Measurements from ENCODE around the gene CYFIP2.

CYFIP2 gene

DNA sequence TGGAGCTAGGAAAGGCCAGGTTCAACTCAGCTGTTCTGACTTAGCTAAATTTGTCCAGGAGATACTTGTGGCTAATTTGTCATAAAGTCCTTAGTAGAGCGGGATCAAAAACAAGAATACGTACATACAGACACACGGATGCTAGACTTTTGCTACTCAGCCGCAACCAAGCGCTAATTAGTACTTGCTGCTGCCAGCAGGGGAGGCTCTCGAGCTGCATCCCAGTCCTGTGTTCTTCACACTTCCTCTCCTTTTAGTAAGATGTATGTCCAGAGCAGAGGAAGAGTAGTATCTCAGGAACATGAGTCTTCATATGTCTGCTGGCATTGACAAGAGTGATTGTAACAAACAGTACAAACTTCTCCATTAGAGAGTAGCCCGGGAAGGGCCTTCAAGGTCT, 58.3 kb downstream of the CYFIP2 start:
- DNase-seq (ENCODE audit: low read depth), result no peak

DNA sequence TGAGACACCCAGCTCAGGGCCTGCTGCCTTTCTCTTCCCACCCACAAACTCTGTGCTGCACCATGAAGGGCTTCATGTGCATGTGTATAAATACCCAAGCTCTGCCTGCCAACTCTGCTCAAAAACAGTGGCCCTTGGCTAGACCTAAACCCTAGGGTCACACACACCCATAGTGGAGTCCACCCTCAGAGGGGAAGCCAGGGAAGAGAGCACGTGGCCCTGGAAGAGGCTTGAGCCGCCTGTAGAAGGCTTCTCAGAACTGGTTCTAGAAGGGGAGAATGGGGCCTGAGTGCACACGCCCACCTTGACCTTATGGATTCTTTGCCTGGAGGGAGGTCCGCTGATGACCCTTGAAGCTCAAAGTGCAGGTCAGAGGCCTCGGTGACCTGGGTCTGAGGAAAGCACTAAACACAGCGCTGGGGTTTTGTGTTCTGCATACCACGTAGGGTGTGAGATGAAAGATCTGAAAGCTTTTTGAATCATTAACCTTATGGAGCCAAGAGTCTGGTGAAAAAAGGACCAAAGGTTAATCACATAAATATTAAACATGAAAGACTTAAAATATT, 60.6 kb downstream of the CYFIP2 start:
- no peak for DNase-seq (ENCODE audit: low read depth)

DNA sequence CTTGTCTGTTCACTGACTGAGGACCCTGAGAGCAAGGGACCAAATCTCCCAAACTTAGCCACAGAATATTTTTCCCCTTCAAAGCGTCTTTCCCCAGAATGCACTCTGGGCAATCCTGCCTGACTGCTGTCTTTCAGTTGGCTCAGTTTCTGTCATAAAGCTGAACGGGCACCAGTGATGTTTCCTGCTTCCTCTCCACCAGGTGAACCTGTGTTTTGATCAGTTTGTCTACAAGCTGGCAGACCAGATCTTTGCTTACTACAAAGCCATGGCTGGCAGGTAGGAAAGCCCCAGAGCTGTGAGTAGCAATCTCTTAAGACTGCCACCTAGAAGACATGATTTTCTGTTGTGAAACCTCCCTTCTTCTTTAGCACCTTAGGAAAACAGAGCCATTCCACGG, 61.8 kb downstream of the CYFIP2 start:
- DNase-seq (ENCODE audit: low read depth), result no peak

DNA sequence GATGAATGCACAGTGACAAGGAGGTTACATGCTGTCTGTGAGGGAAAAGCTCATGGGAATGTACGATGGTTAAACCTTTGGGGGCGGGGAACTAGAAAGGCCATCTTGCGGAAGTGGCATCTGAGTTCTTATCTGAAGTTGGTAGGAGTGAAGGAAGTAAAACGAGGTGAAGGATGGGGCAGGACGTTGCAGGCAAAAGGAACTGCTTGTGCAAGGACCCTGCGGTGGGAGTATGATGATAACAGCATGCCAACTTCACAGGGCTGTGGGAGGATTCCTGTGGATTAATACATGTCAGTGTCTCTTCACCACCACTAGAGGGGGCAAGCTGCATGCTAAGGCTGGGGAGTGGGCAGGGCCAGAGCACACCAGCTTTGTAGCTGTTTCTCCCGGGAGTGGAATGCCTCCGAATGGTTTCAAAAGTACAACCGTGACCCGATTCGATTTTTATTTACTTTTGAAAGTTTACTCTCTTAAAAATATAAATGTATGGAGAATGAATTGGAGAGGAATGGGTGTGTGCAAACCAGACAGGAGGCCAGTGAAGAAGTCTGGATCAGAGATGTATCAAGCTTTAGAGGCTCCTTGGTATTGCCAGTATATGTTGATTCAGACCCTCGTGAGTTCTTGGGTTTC, 62.5 kb downstream of the CYFIP2 start:
- no peak for DNase-seq (ENCODE audit: low read depth)

DNA sequence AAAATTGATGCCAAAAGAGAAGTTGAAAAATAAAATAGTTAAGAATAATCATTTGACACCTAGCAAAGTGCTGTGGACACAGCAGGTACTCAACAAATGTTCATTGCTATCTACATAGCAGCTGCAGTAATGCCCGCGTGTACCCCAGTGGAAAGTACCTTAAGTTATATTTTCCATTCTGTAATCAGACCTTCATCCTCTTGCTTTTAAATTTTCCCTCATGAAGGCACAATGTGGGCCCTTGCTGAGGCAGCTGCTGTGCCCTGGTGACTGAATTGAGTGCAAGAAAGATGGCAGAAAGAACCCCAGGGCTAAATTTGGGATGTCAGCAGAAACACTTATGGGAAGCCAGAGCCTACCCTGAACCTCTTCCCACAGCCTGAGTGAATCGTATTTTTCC, 65.9 kb downstream of the CYFIP2 start:
- no peak for DNase-seq (ENCODE audit: low read depth)

DNA sequence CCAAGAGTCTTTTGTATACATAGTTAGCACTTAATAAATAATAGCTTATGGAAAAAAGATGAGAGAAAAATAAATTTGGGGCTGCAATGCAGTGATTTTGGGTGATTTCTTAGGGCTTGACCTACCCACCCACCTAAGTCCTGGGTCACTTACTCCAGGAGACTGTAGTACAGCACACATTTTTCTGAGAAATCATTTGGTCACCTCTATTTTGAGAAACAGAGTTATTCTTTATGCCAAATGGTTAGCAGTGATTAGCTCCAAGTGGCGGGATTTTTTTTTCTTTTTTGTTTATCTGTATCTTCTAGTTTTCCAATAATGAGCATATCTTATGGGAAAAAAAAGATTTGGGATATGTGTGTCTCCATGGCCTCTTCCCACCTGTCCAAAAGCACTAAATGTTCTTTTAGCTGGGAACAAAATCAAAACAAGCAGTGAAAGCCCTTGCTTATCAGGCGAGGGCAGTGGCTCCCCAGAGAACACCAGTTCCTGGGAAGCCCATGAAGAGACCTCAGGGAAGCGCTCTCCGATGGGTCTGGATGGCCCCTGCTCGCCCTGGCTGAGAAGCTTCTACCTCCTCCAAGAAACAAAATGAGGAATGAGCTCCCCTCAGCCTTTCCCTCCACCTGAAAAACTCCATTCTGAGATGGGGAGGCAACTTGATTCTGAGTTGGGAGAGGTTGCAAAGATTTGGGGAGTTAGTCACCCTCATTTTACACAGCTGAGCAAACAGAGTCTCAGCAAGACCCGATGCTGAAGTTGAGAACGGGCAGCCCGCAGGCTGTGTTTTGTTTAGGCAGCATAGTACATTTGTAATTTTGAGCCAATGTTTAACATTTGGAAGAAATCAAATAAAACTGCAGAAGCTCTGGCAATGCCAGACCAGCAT, 69.9 kb downstream of the CYFIP2 start:
- no peak for DNase-seq (ENCODE audit: low read depth)

DNA sequence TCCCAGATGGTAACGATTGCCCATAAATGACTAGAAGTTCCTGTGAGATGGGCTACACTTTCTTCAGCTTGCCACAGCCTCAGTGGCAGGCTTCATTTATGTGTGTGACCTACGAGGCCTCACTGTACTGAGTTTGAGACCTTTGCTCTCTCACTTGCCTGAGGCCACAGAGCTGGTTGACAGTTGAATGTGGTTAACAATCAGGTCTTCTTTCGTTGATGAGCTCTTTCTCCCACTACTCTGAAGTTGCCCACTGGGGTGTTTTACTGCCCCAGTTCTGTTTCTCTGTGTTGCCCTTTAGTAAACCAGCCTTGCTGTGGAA, 70.5 kb downstream of the CYFIP2 start:
- DNase-seq (ENCODE audit: low read depth), result no peak

DNA sequence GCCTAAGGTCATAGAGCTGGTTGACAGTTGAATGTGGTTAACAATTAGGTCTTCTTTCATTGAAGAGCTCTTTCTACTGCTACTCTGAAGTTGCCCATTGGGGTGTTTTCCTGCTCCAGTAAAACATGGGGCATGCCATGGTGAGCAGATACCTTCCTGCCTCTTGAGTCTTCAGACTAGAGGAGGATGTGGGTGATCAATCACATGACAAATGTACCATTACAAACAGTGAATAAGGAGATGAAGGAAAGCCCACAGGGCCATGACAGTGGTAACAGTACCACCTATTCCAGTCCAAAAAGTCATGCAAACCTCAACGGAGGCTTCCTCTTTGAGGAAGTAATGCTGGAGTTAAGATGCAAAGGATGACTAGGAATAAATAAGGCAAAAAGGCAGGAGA, 73.5 kb downstream of the CYFIP2 start:
- no peak for DNase-seq (ENCODE audit: low read depth)

DNA sequence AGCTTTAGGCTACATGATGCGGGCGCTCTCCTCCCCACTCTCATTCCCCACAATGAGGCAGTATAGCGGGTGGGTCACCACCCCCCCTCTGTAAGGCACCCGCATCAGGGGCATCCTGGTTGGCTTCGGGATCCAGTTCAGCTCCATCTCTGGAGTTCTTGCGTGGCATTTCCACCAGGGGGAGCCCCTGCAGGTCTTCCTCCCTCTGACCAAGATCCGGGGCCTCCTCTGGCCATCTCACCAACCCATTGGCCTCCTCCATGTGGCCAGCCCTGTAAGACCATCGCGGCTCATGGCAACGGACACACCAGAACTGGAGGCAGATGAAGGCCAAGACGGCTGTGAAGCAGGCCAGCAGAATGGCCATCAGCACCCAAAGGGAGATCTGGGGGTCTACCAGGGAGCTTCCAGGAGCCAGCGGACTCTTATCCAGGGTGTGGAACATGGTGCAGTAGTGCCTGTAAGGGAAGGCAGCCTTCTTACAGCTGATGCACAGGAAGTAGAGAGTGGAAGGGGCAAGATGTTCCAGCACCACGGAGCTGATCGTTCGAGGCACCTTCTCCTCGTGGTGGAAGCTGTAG, 77.0 kb downstream of the CYFIP2 start:
- no peak for DNase-seq (ENCODE audit: low read depth)

DNA sequence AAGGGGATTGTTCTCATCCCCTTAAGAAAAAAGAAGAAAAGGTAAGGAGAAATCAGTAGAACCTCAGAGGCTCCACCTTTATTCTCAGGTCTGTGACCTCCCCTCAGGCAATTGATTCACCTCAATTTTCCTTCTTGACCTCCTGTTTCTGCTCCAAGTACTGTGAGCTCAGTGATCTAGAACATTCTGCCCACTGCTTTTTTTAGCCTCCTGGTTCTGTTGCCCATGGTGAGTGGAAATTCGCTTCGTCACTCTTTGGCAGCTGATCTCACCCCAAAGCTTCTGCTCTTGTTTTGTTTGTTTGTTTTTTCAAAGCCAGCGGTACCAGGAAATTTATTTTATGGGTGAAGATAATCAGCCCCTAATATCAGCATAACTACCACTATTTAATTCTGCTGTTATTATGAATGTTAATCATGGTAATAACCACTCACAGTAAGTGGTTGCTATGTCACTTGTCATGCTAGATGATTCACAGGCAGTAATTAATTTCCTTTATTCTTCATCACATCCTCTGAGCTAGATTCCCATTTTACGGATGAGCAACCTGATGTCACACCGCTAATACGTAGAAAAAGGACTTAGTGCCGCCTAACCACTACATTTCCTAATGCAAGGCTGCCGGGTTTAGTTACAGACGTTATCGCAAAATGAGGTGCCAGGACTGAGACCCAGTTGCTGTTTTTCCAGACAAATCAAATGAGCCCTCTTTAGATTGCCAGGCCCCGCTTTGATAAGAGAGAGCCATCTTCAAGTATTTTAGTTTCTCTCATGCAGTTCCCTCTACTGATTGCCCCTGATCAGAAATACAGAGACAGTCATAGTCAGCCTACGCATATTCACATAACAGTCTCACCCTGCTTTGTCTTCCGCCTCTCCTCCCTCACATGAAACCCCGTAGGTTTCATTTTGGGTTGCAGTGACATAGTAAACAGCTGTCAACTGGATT, 78.2 kb downstream of the CYFIP2 start:
- no peak for DNase-seq (ENCODE audit: low read depth)

DNA sequence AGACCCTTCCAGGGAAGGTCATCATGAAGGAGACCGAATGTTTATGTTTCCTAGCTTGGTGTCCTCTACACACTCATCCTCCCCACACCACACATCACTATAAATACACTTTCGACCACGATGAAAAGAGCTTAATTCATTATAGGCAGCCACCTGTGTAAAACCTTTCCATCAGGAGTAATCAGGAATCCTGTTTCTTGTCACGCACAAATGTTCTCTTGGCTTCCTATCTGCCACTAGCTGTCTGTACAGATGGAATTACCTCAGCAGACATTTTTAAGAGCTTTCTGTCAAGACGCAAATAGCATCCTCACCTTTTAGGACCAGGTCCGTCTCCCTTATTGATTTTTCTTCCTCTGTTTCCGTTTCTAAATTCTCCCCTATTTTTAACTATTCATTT, 79.1 kb downstream of the CYFIP2 start:
- no peak for DNase-seq (ENCODE audit: low read depth)

DNA sequence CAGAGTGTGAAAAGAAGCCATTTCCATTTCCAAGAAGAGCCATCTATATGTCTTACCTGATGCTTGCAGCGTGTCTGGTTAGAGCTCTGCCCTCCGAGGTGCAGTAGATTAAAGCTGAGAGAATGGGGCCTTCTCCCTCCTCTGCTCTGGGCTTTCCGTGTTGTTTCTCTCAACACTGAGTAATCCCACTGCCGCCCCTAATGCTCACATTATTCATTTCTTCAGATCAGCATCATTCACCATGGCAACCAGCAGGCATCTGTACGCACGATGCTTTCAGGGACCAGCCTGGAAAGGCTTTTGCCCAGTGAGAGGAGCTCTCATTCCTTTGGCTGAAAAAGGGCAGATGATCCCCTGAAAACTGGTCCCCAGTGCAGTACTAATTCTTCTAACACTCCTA, 79.6 kb downstream of the CYFIP2 start:
- no peak for DNase-seq (ENCODE audit: low read depth)

DNA sequence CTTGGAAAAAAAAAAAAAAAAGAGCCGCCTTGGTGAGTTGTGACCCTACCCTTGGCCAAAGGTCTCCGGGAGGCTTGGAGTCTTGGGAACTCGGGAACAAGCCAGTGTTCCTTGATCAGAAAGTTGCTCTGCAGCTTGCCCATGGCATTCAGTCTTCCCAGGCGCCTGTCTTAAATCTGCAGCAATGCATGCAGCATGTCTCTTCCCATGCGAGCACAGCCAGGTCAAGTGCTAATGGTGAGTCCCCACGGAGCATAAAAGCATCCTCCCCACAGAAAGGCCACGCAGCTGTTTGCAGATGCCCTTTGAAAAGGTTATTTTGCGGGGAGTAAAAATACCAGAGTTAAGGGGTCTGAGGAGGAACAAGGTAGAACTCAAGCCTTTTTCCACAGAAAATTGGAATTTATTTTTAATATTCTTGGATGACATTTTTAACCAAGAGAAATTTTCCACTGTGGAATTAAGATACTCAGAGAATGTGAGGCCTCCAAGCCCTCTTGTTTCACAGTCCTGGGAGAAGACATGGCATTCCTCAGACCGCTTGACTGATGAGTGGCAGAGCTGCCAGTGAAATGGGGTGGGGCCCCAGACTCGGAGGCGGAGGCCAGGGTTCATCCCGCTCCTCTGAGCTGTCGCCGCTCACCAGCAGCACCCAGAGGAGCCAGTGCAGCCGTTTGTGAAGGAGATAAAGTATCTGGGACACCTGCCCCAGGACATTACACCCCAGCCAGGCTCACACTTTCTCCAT, 81.6 kb downstream of the CYFIP2 start:
- no peak for DNase-seq (ENCODE audit: low read depth)

DNA sequence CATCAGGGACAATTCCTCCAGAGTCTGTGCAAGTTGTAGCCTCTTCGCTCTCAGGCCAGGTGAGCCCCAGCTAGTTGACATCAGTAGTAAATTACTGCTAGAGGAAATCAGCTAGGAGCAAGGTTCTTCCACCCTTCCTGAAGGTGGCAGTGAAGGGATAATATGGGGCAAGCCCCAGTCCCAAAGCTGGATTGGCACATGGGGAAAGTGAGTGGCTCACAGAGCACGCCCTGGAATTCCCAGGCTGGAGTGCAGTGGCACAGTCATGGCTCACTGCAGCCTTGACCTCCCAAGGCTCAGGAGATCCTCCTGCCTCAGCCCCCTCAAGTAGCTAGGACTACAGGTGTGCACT, 82.1 kb downstream of the CYFIP2 start:
- no peak for DNase-seq (ENCODE audit: low read depth)

DNA sequence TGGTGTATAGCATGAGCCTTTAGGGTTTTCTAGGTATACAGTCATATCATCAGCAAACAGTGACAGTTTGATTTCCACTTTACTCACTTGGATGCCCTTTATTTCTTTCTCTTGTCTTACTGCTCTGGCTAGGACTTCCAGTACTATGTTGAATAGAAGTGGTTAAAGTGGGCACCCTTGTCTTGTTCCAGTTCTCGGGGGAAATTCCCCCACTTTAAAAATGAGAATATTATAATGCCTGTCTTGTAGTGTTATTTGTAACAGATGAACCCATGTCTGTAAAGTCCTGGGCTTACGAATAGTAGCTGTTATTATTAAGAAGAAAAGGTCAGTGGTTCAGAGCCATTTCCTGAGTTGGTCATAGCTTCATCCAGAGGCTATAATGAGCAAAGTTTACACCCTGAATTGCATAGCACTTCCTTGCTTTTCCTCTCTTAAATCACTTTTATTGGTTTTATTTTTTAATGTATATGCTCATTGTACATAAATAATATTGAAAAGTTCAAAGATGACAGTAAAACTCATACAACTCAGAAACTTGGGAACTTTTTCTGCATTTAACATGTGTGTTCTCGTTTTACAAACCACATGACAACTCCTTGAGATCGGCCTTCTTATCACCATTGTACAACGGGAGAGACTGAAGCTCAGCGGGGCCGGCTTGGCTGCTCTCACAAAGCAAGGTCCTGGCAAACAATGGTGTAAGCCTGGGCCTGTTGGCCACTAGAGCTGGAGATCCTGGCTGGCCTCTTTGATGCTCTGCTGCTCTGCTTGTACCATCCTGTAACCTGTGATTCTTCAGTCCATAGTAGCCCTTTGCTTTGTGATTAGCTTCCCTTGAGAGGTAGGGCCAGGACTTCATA, 85.2 kb downstream of the CYFIP2 start:
- DNase-seq (ENCODE audit: low read depth), result no peak

DNA sequence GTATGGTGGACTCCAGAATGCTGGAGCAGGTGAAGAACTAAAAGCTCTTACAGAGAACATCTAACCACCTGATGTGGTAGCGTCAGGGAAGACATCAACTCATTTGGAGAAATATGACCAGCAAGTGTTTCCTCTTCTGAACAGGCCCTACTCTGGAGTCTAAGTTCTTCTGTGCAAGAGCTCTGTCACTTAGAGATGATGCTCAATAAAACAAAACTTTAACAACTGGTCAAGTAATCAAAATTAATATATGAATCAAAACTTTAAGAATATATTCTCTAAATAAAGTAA, 85.8 kb downstream of the CYFIP2 start:
- DNase-seq (ENCODE audit: low read depth), result no peak

DNA sequence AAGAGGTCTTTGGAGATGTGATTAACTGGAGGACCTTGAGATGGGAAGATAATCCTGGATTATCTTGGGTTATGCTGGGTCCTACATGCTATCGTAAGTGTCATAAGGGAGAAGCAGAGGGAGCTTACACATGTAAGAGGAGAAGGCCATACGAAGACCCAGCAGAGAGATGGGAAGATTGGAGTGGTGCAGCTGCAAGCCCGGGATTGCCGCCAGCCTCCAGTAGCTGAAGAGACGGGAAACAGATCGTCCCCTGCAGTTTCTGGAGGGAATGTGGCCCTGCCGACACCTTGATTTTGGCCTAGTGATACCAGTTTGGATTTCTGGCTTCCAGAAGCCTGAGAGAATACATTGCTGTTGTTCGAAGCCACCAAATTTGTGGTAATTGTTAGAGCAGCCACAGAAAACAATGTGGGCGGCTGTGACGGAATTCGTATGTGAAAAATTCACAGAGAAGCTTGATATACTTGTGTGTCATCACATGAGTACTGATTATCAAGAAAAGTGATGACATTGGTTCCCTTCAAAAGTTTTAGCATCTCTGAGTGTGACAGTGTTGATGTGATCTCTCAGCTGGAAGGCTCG, 86.9 kb downstream of the CYFIP2 start:
- no peak for DNase-seq (ENCODE audit: low read depth)

DNA sequence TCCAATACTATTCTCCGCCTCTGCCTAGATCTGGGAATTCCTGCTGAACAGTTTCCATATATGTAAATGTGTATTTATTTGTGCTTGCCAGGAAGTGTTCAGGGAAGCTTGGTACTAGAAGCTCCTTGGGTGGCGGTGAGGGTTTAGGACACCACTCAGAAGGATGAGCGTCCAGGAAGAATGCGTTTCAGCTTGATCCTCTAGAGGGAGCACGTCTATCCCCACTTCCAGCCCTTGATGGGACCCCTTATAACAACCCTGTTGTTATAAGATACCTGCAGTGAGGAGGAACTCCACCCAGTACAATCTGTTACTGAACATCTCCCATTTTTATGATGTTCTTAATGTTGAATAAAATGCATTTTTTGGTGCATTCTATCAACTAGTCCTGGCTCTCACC, 88.9 kb downstream of the CYFIP2 start:
- no peak for DNase-seq (ENCODE audit: low read depth)

DNA sequence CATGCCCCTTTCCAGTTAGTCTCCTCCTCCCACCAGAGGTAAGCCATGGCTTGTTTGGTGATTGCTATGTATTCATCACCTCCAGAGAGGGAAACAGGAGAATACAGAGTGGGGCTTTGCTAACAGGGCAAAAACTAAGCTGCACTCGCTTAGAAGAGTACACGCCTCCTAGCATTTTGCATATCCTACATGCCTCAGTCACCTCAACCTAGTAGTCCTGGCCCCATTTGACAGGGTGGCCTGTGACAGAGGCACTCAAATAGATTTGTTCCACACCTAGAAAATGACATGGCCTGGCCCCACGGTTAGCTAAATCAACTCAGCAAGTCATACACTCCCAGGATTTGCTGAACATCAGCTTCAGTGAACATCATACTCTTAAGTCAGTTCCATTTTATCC, 90.7 kb downstream of the CYFIP2 start:
- DNase-seq (ENCODE audit: low read depth), result no peak

DNA sequence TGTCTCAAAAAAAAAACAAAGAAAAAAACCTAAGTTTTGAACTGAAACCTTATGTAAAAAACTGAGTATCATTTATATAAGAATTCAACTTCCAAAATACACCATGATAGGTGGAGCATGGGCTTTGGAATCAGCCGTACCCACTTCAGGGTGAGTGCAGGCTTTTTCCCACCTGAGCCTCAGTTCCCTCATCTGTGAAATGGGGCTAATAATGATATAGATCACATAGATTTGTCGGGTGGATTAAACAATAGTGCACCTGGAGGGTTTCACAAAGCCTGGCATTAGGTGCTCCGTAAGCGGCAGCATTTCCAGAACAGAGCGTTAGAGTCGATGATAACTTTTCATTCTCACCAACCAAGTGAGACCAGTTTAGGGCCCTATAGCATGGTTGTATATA, 91.9 kb downstream of the CYFIP2 start:
- no peak for DNase-seq (ENCODE audit: low read depth)

Data from HS-27A (cell line).